ENCODE measurements around the gene SENP1. TPM values are rescaled to one million over a fixed set of nuclear protein-coding genes. Genes with fewer than 3 reads are reported as not detected.

The SENP1 gene
- polyA plus RNA-seq, 3 donors: 5.2 to 8.0 (median 6.0) TPM

DNA sequence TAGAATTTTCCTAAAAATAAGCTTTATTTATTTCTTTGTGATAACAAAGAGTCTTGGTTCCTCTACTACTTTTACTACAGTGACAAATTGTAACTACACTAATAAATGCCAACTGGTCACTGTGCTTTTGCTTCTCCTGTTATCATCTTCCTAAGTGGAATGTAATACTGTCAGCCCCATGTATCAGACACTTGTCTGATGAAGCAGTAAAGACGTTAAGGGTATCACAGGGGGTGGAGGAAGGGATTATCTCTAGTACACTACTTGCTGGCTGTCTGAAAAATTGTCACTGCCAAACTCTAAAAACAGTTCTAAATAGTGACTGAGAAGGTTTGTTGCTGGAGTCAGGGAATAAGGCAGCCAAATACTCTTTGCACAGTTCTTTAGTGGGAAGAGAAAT is 40.1 kb upstream of the SENP1 start:
- Histone ChIP-seq H4K20me1 (ENCODE audit: insufficient read depth, low read length) (peaks cover 5% of the 10 kb centered on the region), H2AFZ (ENCODE audit: insufficient read depth, low read depth, low read length, poor library complexity, severe bottlenecking) (no peak overlapping the region), H3K27me3 (ENCODE audit: control insufficient read depth in 2 of 2, insufficient read depth in 2 of 2, low read length in 2 of 2) (no peaks in the 10 kb centered on the region), H3K9ac (ENCODE audit: insufficient read depth, low read length, poor library complexity, severe bottlenecking) (no peak overlapping the region), H3K4me3 (replicated peaks in 1 of 3; ENCODE audit: low read depth in 2 of 3, low read length in 3 of 3) (no peak overlapping the region), H3K79me2 (ENCODE audit: insufficient read depth, low read length) (peaks cover 5% of the 10 kb centered on the region), H3K36me3 (replicated peaks in 1 of 2; ENCODE audit: control insufficient read depth in 1 of 2, insufficient read depth in 2 of 2, low read length in 2 of 2) (peaks cover 68 to 86% of the 10 kb centered on the region in 2 donors), H3K4me1 (ENCODE audit: control insufficient read depth in 1 of 2, insufficient read depth in 2 of 2, low read length in 2 of 2) (no peaks in the 10 kb centered on the region), H3K9me3 (replicated peaks in 1 of 2; ENCODE audit: control insufficient read depth in 1 of 2, insufficient read depth in 1 of 2, low read length in 2 of 2) (no peaks in the 10 kb centered on the region), H3K4me2 (replicated peaks; ENCODE audit: extremely low read depth, low read length, poor library complexity, severe bottlenecking) (no peak overlapping the region), H3K27ac (ENCODE audit: low read depth in 1 of 2, low read length in 2 of 2) (no peak overlapping the region)
- Mint-ChIP-seq H3K4me3 (no peak overlapping the region), H3K36me3 (peaks cover 75 to 86% of the 10 kb centered on the region in 2 donors), H3K27ac (peak overlapping the region in 1 of 7 donors; percentile 1), H3K9me3 (no peaks in the 10 kb centered on the region), H3K27me3 (ENCODE audit: low read depth in 3 of 3) (peaks cover 0 to 1% (median 0%) of the 10 kb centered on the region in 3 donors), H3K4me1 (no peaks in the 10 kb centered on the region)
- TF ChIP-seq, protein P1, sequence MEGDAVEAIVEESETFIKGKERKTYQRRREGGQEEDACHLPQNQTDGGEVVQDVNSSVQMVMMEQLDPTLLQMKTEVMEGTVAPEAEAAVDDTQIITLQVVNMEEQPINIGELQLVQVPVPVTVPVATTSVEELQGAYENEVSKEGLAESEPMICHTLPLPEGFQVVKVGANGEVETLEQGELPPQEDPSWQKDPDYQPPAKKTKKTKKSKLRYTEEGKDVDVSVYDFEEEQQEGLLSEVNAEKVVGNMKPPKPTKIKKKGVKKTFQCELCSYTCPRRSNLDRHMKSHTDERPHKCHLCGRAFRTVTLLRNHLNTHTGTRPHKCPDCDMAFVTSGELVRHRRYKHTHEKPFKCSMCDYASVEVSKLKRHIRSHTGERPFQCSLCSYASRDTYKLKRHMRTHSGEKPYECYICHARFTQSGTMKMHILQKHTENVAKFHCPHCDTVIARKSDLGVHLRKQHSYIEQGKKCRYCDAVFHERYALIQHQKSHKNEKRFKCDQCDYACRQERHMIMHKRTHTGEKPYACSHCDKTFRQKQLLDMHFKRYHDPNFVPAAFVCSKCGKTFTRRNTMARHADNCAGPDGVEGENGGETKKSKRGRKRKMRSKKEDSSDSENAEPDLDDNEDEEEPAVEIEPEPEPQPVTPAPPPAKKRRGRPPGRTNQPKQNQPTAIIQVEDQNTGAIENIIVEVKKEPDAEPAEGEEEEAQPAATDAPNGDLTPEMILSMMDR (IDR thresholded peaks at IDR 0.05): no peak
- intact Hi-C loops (cut with micrococcal nuclease): no loop called here
- WGBS (ENCODE audit: insufficient coverage): no CpG with 5 or more reads among the region's 1 CpG
- no peak for DNase-seq

DNA sequence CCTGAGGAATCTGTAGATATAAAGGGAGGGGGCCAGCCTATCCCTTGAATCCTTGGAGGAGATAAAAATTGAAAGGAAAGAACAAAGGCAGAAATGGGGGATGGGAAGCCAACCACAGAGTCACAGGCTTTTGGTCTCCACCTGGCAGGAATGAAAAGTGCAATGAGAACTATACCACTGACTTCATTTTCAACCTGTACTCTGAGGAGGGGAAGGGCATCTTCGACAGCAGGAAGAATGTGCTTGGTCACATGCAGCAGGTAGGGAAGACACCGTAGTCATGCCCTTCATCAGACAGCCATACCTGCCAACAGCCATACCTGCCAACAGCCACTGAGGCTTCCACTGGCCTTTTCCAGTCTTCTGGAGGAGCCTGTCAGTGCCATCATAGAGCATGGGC is 38.0 kb upstream of the SENP1 start:
- Mint-ChIP-seq H3K27ac (peak overlapping the region in 1 of 7 donors; percentile 33), H3K4me1 (no peaks in the 10 kb centered on the region), H3K36me3 (peaks cover 59 to 65% of the 10 kb centered on the region in 2 donors), H3K9me3 (no peaks in the 10 kb centered on the region), H3K4me3 (no peak overlapping the region), H3K27me3 (ENCODE audit: low read depth in 3 of 3) (peaks cover 0 to 2% (median 1%) of the 10 kb centered on the region in 3 donors)
- Histone ChIP-seq H2AFZ (ENCODE audit: insufficient read depth, low read depth, low read length, poor library complexity, severe bottlenecking) (no peak overlapping the region), H3K4me2 (replicated peaks; ENCODE audit: extremely low read depth, low read length, poor library complexity, severe bottlenecking) (no peak overlapping the region), H3K79me2 (ENCODE audit: insufficient read depth, low read length) (no peaks in the 10 kb centered on the region), H4K20me1 (ENCODE audit: insufficient read depth, low read length) (no peaks in the 10 kb centered on the region), H3K4me1 (ENCODE audit: control insufficient read depth in 1 of 2, insufficient read depth in 2 of 2, low read length in 2 of 2) (no peaks in the 10 kb centered on the region), H3K4me3 (replicated peaks in 1 of 3; ENCODE audit: low read depth in 2 of 3, low read length in 3 of 3) (no peak overlapping the region), H3K27me3 (ENCODE audit: control insufficient read depth in 2 of 2, insufficient read depth in 2 of 2, low read length in 2 of 2) (no peaks in the 10 kb centered on the region), H3K9ac (ENCODE audit: insufficient read depth, low read length, poor library complexity, severe bottlenecking) (no peak overlapping the region), H3K36me3 (replicated peaks in 1 of 2; ENCODE audit: control insufficient read depth in 1 of 2, insufficient read depth in 2 of 2, low read length in 2 of 2) (peaks cover 47 to 65% of the 10 kb centered on the region in 2 donors), H3K9me3 (replicated peaks in 1 of 2; ENCODE audit: control insufficient read depth in 1 of 2, insufficient read depth in 1 of 2, low read length in 2 of 2) (no peaks in the 10 kb centered on the region), H3K27ac (ENCODE audit: low read depth in 1 of 2, low read length in 2 of 2) (no peak overlapping the region)
- intact Hi-C loops (cut with micrococcal nuclease): no loop called here
- TF ChIP-seq, protein P1 (IDR thresholded peaks at IDR 0.05): no peak
- WGBS (ENCODE audit: insufficient coverage): 100% methylated on average over 1 of the region's 2 CpGs
- DNase-seq: no peak

Measured in CD14-positive monocyte (primary cell).